Neural cell (in vitro differentiated cells): Measurements from ENCODE around the gene ZCWPW2.

Experiments
- EP300 ChIP-seq: fragments of 450-650 bp; conservative IDR thresholded peaks from 2 replicates; pipeline ENCODE4 v1.6.1; 2014; ENCODE audit warnings: antibody characterized with exemption, mild to moderate bottlenecking, moderate library complexity; ENCODE audit not compliant: poor library complexity, severe bottlenecking
- EZH2 ChIP-seq: fragments of 200-600, 300-800 bp; shearing (Covaris generic), sonication (generic); IDR thresholded peaks from 2 replicates; pipeline ENCODE4 v1.6.1; 2014; ENCODE audit warnings: antibody characterized with exemption, low read length, borderline replicate concordance, mild to moderate bottlenecking; ENCODE audit not compliant: insufficient read depth, poor library complexity, severe bottlenecking
- MXI1 ChIP-seq: fragments of 450-650 bp; conservative IDR thresholded peaks from 2 replicates; pipeline ENCODE4 v1.6.1; 2014; ENCODE audit warnings: antibody characterized with exemption, mild to moderate bottlenecking; ENCODE audit not compliant: poor library complexity, severe bottlenecking
- POLR2AphosphoS5 ChIP-seq: IDR thresholded peaks from 2 replicates; pipeline ENCODE4 v1.6.1; 2012
- RAD21 ChIP-seq: fragments of 450-650 bp; conservative IDR thresholded peaks from 2 replicates; pipeline ENCODE4 v1.6.1; 2014; ENCODE audit warnings: antibody characterized with exemption, mild to moderate bottlenecking, moderate library complexity
- SMC3 ChIP-seq: fragments of 450-650 bp; conservative IDR thresholded peaks from 2 replicates; pipeline ENCODE4 v1.6.1; 2014; ENCODE audit warnings: antibody characterized with exemption, mild to moderate bottlenecking, moderate library complexity; ENCODE audit not compliant: poor library complexity
- TAF1 ChIP-seq: IDR thresholded peaks from 2 replicates; pipeline ENCODE4 v1.6.1; 2012; ENCODE audit warnings: low read depth
- TF ChIP-seq, protein P1 (sequence below): fragments of 450-650 bp; IDR thresholded peaks from 2 replicates; pipeline ENCODE4 v1.5.1; 2014; ENCODE audit warnings: antibody characterized with exemption, mild to moderate bottlenecking, moderate library complexity; ENCODE audit not compliant: poor library complexity, severe bottlenecking

DNA sequence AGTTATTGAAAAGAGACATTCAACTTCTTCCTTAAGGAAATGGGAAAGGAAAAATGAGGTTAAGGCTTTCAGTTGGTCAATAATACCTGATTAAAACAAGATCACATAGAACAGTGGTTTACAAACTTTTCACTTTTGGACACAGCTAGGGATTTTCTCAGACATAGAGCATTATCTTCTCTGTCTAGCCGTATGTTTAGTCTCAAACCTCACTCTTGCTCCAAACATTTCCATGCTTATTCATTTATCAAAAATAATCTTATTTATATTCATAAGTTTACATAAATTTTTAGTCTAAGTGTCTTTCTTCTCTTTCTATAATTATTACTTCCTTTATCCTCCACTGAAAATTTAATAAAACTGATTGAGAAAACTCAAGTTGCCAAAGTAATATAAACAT, 114.3 kb downstream of the ZCWPW2 start:
- TF ChIP-seq, protein P1, sequence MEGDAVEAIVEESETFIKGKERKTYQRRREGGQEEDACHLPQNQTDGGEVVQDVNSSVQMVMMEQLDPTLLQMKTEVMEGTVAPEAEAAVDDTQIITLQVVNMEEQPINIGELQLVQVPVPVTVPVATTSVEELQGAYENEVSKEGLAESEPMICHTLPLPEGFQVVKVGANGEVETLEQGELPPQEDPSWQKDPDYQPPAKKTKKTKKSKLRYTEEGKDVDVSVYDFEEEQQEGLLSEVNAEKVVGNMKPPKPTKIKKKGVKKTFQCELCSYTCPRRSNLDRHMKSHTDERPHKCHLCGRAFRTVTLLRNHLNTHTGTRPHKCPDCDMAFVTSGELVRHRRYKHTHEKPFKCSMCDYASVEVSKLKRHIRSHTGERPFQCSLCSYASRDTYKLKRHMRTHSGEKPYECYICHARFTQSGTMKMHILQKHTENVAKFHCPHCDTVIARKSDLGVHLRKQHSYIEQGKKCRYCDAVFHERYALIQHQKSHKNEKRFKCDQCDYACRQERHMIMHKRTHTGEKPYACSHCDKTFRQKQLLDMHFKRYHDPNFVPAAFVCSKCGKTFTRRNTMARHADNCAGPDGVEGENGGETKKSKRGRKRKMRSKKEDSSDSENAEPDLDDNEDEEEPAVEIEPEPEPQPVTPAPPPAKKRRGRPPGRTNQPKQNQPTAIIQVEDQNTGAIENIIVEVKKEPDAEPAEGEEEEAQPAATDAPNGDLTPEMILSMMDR, result no peak
- TF ChIP-seq EZH2 (no peak), MXI1 (no peak), SMC3 (no peak), RAD21 (no peak), POLR2AphosphoS5 (no peak), TAF1 (no peak), EP300 (no peak)
